Measurements from ENCODE around the gene ZIC5. TPM values are rescaled to one million over a fixed set of nuclear protein-coding genes. Genes with fewer than 3 reads are reported as not detected.

Gene ZIC5
- total RNA-seq, 6 experiments from 2014 or later: not detected

GRCh38 chr13:99989276-99990125 lies 17.9 kb upstream of the ZIC5 start:
- TF ChIP-seq CTCF (IDR thresholded peaks at IDR 0.05): no peak
- H3K9me3 Mint-ChIP-seq: no peaks in the 10 kb centered on the region
- H3K4me1 Mint-ChIP-seq (ENCODE audit: low read depth): peaks cover 30% of the 10 kb centered on the region
- H3K27me3 Mint-ChIP-seq (ENCODE audit: insufficient read depth): peaks cover 85% of the 10 kb centered on the region
- no peak overlapping the region for H3K27ac Mint-ChIP-seq
- H3K36me3 Mint-ChIP-seq (ENCODE audit: low read depth): peaks cover 3% of the 10 kb centered on the region; the same call in 1 of the 2 replicates
- no peak for DNase-seq
- H3K4me3 Mint-ChIP-seq: no peak overlapping the region; the same call in 1 of the 2 replicates

- no peak overlapping the region for H3K4me3 Mint-ChIP-seq
- peaks cover 85% of the 10 kb centered on the region for H3K27me3 Mint-ChIP-seq (ENCODE audit: insufficient read depth)
- H3K36me3 Mint-ChIP-seq (ENCODE audit: low read depth): peaks cover 5% of the 10 kb centered on the region; the same call in 1 of the 2 replicates
- H3K27ac Mint-ChIP-seq: no peak overlapping the region
- no peaks in the 10 kb centered on the region for H3K9me3 Mint-ChIP-seq
- no peak for TF ChIP-seq CTCF (IDR thresholded peaks at IDR 0.05)
- DNase-seq: no peak
- H3K4me1 Mint-ChIP-seq (ENCODE audit: low read depth): peaks cover 38% of the 10 kb centered on the region
These were observed 17.1 kb upstream of the ZIC5 start for GRCh38 chr13:99988529-99989275.

GRCh38 chr13:99987154-99988019 lies 15.8 kb upstream of the ZIC5 start:
- H3K36me3 Mint-ChIP-seq (ENCODE audit: low read depth): peaks cover 5% of the 10 kb centered on the region; the same call in 1 of the 2 replicates
- H3K27me3 Mint-ChIP-seq (ENCODE audit: insufficient read depth): peaks cover 84% of the 10 kb centered on the region
- TF ChIP-seq CTCF (IDR thresholded peaks at IDR 0.05): no peak
- H3K9me3 Mint-ChIP-seq: no peaks in the 10 kb centered on the region
- no peak overlapping the region for H3K27ac Mint-ChIP-seq
- no peak for DNase-seq
- no peak overlapping the region for H3K4me3 Mint-ChIP-seq
- H3K4me1 Mint-ChIP-seq (ENCODE audit: low read depth): peaks cover 34% of the 10 kb centered on the region; the same call in 1 of the 2 replicates

- no peak overlapping the region for H3K27ac Mint-ChIP-seq
- peaks cover 78% of the 10 kb centered on the region for H3K27me3 Mint-ChIP-seq (ENCODE audit: insufficient read depth)
- TF ChIP-seq CTCF (IDR thresholded peaks at IDR 0.05): no peak
- H3K9me3 Mint-ChIP-seq: no peaks in the 10 kb centered on the region
- no peak overlapping the region for H3K4me3 Mint-ChIP-seq
- no peak for DNase-seq
- H3K4me1 Mint-ChIP-seq (ENCODE audit: low read depth): peaks cover 27% of the 10 kb centered on the region; the same call in 1 of the 2 replicates
- H3K36me3 Mint-ChIP-seq (ENCODE audit: low read depth): peaks cover 5% of the 10 kb centered on the region; the same call in 1 of the 2 replicates
These were observed 15.2 kb upstream of the ZIC5 start for GRCh38 chr13:99986741-99987140.
